Measurements from ENCODE around the gene PAIP2.

GRCh38 chr5:139378101-139378825 is 36.6 kb downstream of the PAIP2 start:
- no peak for TF ChIP-seq CTCF (IDR thresholded peaks at IDR 0.05; ENCODE audit: poor library complexity)
- no peak for TF ChIP-seq EZH2 (IDR thresholded peaks at IDR 0.05; ENCODE audit: borderline replicate concordance)
